GDM1 (cell line): ENCODE measurements around the gene GFRA1.

Experiments used
- DNase-seq: peaks from one replicate; lab custom pipeline; 2025; lab: John Stamatoyannopoulos, UW

GFRA1 gene

DNA sequence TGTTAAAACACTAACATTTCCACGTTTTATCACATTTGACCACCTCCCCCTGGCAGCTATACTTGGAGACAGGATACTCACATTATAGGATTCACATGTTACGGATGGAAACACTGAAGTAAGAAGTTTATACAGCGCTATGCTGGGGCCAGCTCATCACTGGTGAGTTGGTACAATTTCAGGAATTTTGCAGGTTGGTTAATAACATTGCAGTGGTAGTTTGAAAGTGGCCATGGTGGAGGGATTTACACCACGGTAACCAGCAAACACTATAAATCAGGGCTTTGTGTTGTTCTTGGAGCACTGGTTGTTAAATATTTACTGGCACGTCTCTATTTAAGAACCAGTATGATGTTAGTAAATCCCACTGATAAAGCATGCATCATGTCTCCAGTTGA is 174.0 kb downstream of the GFRA1 start:
- DNase-seq: no peak

DNA sequence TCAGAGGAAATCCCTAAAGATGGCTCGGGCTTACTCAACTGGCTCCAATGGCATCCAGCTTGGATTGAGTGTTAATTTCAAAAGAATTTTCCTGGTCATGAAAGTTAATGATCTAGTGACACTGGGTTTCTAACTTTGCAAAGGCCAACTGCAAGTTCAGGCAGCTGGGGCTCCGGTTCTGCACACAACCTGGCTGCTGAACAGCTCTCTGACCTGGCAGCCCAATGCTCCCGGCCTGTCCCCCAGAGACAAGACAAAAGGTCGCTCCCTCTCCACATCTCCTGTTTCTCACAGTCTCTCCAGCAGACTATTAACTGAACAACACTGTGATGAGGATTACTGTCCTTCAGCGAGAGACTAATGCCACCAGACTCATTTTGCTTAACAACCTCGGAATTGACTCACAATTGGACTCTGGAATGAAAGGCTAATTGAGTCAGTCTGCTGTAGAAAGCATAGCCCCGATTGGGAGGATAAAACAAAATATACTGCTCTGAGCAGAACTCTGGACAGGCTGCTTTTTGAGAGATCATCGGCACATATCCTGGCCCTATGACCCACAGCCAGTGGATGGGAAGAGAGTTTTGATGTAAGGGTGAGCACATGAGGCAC is 174.5 kb downstream of the GFRA1 start:
- no peak for DNase-seq

DNA sequence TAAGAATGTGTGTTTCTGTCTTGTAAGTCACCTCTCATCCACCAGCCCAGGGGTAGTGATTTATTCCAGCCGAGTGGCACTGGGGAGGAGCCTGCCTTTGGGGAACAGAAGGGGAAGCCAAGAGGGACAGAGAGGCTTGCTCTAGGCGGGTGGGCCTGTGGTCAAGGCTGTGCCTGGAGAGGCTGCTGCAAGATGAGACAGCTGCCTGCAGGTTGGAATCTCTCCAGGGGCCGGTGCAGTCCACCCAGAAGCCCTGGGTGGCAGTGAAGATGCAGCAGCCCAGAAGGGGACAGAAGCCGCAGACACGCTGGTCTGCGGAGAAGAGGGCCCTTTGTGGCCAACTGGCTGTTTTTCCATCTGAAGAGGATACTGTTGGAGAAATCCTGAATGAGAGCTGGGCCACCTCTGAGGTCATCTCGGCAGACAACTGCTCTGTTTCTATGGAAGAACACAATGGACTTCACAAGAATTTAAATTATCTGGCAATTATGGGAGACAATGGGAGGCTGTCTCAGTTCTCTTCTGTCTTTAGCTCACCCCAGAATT is 175.7 kb downstream of the GFRA1 start:
- DNase-seq: no peak

DNA sequence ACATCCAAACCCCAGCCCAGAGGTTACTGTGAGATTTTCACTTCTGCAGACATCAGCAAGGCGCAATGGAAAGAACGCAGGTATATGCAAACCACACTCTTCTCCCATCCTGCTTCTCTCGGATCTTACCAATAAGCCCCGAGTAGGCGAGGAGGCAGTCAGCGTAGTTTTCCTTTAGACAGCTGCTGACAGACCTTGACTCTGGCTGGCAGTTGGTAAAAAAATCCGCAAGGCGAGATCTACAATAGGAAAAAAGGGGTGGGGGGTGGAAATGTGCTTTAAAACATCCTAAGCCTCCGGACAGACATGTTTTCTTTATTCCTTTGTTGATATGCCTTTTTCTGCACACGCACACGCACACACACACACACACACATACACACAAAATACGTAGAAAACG is 176.5 kb downstream of the GFRA1 start:
- no peak for DNase-seq

DNA sequence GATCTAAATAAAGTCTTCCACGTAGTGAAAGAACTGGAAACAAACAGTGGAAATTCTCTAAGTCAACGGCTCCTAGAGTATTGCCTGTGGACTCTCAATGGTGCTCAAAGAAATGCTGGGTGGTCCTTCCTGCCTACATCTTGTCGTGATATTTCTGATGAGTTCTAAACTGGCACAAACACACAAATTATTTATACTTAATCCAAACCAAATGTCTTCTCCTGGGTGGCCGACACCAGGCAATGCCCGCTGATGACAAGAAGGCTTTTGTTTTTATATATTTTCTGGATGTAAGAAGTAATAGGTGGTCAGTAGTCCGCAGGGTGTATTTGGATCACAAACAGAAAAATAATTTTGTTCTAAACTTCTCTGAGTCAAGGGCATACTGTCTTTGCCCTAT is 178.7 kb downstream of the GFRA1 start:
- DNase-seq: no peak

DNA sequence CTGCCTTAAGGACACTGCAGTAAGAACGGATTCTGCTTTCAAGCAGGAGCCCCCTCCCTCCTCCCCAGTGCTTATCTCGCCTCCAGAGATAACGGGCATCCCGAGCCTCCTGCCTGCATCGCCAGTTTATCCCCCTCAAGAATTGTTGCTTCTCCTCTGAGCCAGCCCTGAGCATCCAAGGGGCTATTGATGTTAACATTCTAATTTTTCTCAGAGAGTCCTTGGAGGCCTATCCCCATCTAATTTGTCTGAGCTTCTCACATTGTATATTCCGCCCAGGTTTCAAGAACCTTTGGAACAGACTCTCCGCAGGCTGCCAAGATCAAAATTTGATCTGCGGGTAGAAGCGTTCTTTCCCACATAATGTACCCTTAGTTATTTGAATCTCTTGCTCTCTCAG is 180.0 kb downstream of the GFRA1 start:
- no peak for DNase-seq

DNA sequence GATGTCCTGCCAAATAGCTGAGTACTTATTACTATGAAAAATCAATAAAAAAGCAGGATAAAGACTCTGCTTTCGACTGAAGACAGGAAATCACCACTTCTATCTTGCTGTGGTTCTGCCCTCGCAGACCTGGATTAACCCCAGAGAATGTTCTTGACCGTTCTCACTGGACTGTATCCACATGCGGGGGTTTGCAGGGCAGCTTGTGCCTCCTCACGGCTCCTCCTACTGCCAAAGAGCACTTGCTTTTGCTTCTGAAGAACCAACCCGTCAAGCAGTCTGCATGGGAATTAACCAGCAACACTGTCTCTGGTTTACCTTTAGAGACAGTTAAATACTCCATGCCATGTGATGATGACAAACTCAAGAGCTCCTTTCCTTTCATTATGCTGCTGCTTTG is 184.0 kb downstream of the GFRA1 start:
- DNase-seq: no peak

DNA sequence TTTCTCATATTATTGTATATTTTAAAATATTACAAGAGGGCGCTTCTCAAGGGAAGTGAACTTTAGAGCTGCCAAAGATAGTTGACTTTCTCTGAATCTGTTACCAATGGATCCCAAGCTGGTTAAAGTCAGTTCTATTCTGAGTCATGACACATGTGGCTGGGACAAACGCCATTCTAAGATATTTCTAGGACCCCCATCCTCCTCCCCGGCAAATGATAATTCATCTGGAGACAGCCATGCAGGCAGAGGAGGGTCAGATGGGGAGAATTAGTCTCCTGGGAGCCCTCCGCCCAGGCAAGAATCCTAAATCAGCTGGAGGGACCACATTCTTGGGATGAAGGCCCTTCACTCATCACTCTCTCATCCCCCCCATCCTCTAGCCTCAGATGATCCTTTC is 187.7 kb downstream of the GFRA1 start:
- DNase-seq: no peak

DNA sequence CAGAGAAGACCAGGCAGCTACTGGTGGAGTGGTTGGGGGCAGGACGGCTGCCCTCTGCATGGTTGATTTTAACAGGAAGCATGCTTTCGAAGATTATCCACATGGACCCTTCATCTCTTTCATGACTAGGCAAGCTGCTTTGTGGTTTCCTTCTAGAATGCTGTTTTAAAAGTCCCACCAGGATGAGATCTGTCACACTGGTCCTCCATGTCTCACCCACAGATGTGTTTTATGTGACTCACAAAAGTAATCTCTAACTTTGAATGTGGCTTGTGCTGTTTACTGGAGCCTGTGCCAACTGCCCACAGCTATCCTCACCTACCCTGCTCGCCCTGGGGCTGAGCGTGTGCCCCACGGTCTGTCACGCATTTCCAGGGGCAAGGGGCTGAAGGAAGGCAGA is 188.8 kb downstream of the GFRA1 start:
- no peak for DNase-seq

DNA sequence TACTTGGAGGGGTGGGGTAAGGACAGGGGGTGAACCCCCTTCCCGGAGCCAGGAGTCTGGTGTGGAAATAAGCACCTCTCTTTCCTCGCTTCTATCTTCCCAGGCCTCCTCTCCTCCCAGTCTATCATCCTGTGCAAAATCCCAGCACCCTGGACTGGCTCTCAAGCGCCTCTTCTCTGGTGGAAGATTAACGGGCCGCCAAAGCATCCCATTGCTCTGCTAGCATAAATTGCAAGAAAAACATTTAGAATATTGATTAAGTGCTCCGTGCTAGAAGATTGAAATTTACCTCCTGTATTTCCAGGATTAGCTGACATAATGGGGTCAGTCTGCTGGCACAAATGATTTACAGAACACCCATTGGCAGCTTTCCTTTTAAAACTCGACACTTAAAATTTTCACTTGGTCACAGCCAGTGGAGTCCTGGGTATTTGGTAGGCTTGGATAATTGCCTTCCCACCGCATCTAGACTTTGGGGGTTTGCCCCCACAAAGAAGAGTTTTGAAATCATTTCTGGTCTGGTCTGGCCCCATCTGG is 189.7 kb downstream of the GFRA1 start:
- no peak for DNase-seq

DNA sequence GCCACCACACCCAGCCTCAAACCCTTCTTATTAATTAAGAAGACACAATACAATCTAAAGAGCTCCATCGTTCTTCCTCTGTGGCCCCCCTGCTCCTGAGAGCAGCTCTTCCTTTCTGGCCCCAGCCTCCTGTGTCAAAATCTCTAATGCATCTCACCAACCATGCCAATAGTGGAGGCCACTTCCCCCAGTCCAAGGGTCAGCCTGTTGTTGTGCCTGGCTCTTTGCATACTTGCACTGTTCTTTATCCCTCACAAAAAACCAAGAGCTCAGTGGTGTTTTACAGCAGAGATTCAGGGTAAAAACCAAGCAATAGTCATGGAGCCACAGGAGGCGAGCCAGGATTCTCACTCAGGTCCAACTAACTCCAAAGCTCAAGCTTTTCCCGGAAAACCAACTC is 190.2 kb downstream of the GFRA1 start:
- no peak for DNase-seq

DNA sequence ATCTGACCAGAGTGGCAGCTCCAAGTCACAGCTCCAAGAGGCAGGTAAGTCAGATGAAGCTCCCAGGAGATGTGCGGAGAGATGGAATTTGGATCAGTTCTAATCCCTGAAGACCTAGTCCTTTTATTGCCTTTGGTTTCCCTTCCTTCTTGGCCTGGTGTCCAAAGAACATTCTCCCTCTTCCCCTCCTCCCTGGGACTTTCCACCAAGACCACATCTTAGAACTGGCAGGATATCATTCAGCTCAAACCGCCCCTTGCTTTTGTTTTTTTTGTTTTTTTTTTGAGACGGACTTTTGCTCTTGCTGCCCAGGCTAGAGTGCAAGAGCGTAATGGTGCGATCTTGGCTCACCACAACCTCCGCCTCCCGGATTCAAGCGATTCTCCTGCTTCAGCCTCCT is 190.8 kb downstream of the GFRA1 start:
- no peak for DNase-seq

DNA sequence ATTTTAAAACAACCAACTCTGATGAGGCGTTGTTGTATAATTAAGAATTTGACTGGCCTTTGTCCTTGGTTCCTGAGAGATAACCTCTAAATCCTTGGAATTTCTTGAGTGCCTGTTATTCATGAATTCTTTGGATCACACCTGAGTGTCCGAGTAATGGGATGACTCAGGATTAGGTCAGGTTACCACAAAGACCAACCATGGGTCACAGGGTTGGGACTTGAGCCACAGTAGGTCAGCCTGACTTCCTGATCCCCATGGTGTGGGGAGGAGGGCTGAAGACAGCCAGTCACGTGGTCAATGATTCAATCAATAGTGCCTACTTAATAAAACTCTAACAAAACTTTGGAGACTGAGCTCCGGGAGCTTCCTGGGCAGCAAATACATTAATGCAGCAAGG is 192.5 kb downstream of the GFRA1 start:
- DNase-seq: no peak

DNA sequence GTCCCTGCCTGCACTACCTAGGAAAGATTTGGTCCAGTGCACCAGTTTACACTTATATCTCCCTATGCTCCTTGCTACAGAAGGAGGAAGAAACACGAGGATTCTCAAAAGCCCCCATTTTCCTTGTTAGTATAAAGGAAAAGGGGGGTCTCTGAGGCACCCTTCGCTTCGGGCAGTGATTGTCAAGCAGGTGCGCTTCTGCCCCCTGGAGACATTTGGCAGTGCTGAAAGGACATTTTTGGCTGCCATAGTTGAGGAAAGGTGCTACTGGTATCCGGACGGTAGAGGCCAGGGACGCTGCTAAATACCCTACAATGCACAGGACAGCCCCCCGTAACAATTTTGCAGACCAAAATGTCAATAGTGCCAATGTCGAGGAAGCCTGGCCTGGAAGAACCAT is 193.7 kb downstream of the GFRA1 start:
- no peak for DNase-seq

DNA sequence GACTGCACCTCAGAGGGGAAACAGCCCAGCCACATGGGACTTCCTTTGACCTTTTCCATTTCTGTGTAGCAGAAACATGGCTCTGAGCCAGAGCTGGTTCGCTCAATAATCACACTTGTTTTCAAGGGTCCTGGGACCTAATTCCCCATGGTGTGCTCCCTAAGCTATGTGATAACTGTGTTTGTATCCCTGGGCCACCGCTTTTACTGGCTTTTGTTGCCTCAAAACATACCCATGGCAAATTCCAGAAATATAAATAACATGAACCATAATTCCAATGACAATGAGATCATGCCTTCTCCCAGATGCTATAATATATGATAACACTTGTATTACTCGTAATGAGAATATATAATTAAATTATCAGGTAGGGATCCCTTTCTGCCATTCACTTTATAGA is 196.4 kb downstream of the GFRA1 start:
- no peak for DNase-seq

DNA sequence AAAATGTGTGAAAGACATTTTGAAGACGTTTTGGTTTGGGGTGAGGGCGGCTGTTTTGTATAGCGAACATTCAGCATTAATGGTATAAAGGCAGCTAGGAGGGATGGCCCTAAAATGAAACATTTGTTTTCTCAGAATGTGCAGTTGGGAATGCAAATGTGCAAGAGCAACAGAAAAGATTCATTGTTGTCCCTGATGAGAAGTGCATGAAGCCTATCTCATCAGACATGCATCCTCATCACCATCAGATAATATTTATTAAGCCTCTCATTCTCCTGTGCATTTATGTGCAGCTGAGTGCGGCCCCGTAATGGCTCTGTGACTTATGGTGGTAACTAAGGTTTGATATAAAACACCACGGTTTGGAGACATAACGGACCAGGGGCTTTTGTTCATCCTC is 199.5 kb downstream of the GFRA1 start:
- no peak for DNase-seq

DNA sequence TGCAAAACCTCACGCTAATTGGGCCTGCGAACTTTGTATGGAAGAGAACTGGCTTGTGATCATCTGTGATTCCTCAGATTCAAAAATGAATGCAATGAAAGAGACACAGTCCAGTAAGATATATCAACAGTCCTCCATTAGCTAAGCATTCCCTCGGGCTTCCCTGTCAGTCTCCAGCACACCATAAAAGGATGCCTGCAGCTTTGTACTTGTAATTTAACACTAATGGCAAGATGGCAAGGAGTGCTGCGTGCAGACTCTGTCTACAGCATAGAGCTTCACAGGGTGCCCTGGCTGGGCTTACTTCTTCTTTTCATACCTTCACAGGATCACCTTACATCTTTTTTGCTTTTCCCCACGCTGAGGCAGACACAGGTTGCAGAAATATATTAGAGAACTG is 200.0 kb downstream of the GFRA1 start:
- no peak for DNase-seq

DNA sequence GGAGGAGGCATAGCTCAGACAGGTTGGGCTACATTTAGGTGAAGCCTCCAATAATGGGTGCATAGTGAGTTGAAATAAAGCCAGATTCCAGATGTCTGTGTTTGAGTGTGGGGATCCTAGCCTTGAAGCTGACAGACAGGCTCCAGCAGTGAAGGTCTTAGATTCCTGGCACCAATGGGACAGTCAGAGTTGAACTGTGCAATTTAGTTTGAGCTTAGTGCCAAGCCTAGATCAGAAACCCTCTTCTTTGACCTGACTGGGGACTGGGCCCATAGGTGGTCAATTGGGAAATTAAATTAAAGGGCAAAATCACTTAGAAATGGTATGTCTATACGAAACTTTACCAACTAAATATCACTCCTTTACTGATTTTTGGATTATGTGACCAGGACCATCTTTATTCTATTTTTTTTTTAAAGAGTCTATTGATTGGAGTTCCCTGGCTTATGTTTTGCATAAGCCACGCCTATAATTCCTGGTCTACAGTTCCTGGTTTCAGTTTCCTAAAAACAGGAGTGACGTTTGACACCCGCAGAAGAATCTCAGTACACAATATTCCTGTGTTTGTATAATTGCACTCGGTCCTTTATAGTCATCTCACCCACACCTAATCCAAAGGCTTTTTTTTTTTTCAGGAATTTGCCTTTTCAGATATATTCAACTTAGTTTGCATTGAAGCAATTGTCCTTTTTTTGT is 201.4 kb downstream of the GFRA1 start:
- no peak for DNase-seq

DNA sequence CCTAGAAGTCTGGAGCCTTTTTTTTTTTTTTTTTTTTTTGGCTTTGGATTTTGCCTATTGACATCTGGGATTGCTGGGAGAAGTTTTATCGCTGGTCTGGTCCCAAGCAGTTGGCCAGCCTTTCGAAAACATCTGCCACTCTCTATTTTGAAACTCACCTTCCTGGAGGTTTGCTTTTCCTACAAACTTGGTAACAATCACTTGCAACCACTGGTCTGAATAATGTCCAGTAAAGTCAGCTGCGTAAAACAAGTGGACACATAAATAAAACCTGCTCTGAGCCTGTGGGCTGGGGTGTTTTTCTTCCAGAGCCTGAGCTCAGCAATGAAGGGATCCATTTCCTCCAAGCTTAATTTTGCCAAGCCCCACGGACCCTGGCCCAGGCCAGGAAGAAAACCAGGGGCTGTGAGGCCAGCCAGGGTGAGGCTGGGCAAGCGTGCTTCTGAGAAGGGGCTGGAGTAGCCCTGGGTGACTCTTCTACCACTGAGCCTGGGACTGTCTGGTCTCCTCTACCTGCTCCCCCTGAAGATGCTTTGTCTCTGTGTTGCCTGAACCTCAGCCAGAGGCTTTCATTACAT is 202.2 kb downstream of the GFRA1 start:
- no peak for DNase-seq

DNA sequence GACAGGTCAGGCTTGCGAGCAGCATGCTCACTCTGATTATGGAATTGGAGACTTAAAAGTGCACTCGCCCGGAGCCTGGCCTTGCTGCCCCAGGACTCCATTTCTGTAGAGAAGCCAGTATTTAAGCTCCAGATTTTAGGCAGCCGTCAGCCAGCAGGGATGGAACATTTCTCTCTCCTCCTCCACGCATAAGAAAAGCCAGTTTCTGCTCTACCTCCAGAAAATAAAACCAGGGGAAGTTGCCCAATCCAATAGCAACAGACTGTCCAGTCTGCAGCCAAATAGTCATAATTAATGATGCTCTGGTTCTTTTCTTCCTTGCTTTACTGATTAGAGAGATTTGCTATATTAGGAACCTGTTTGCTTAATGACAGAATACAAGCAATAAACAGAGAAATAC is 203.2 kb downstream of the GFRA1 start:
- DNase-seq: no peak

DNA sequence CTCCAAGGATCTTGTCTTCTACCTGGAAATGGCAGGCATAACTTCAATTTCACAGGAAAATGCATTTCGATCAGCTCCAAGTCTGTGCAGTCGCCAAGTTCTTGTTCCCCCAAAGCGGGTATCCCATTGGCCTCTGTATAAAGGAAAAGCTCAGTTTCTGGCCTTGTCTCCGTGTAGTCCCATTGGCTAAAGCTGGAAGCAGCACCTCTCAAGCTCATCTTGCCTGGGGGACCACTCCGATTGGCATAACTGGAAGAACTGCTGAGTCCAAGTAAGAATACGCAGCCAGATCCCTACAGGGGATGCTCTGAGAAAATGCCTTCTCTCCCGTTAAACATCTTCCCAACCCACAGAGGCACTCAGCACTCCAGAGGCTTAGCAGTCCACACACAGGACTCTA is 205.2 kb downstream of the GFRA1 start:
- DNase-seq: no peak

DNA sequence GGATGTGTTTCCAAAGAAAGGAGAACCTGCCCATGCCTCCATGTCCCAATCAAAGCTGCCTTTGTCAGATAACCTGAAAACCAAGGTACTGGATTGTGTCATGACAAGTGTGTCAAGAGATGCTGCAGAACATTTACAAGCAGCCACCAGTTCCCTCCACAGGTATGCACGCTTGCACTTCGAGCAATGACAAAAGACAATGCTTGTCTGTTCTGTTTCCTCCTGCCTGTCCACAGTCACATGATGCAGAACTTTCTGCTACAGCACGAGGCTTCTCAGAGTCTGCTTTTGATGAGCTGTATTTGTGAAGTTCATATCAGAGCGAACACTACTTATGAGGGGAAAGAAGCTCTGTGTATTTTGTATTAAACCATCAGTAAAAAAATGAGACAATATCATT is 209.9 kb downstream of the GFRA1 start:
- no peak for DNase-seq

DNA sequence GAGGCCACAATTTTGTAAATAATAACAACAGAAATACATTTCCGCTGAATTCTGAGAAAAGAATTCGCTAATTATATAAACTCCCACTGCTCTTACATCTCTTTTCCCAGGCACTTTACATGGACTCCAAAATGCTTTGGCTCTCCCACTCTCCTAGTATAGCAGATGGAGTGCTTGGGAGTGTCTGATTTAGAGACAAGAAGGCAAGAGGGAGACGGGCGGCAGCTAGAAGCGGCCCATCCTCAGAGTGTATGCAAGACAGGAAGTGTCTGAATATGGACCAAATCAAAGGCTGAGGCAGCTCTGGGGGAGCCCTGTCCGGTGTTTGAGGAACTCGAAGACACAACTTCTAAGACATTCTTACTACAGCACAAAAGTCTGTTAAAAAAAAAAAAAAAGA is 212.1 kb downstream of the GFRA1 start:
- DNase-seq: no peak
